ENCODE results near the gene CPNE7.

DNA sequence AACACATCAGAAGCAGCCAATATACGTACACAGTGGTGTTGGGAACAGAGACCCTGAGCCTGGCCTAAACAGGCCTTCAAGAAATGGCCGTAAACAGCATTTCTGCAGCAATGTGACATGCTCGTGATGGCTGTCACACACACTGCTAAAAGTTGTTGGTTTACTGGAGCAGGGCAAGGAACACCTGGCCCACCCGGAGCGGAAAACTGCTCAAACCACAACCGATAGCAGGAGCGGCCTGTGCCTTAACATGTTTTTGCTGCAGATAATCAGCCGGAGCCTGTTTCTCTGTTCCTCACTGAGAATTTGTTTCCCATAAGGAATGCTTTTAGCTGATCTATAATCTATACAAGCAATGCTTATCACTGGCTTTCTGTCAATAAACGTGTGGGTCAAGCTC, 31.9 kb downstream of the CPNE7 start:
- TF ChIP-seq, protein P1, sequence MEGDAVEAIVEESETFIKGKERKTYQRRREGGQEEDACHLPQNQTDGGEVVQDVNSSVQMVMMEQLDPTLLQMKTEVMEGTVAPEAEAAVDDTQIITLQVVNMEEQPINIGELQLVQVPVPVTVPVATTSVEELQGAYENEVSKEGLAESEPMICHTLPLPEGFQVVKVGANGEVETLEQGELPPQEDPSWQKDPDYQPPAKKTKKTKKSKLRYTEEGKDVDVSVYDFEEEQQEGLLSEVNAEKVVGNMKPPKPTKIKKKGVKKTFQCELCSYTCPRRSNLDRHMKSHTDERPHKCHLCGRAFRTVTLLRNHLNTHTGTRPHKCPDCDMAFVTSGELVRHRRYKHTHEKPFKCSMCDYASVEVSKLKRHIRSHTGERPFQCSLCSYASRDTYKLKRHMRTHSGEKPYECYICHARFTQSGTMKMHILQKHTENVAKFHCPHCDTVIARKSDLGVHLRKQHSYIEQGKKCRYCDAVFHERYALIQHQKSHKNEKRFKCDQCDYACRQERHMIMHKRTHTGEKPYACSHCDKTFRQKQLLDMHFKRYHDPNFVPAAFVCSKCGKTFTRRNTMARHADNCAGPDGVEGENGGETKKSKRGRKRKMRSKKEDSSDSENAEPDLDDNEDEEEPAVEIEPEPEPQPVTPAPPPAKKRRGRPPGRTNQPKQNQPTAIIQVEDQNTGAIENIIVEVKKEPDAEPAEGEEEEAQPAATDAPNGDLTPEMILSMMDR (IDR thresholded peaks at IDR 0.05), result no peak
- no peak for TF ChIP-seq EP300 (IDR thresholded peaks at IDR 0.05)
- TF ChIP-seq POLR2A (IDR thresholded peaks at IDR 0.05), result no peak
